Measurements from ENCODE around the gene DSCAM. TPM values are rescaled to one million over a fixed set of nuclear protein-coding genes. Genes with fewer than 3 reads are reported as not detected.

The DSCAM gene
- total RNA-seq, 2 donors from 2014 or later, result not detected

DNA sequence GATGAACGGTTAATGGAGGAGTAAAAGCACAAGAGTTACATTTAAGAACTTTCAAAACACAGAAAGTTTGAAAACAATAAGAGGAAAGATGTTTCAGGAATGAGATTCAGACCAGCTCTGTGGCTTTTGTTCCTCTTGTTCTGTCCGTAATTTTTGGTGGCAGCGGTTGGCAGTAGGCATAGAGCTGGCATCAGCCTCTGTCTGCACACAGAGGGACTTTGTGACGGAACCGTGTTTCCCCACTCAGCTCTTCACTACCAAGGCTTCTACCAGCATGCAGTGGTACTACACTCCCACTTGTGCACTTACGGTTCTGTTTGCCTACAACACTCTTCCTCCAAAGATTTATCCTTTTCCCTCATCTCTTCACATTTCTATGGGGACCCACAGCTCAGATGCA is 212.8 kb downstream of the DSCAM start:
- Mint-ChIP-seq H3K4me3 (no peak overlapping the region), H3K9me3 (peaks cover 3% of the 10 kb centered on the region), H3K27ac (no peak overlapping the region), H3K36me3 (no peaks in the 10 kb centered on the region), H3K4me1 (ENCODE audit: low read depth in 2 of 2) (no peaks in the 10 kb centered on the region), H3K27me3 (no peaks in the 10 kb centered on the region)
- ATAC-seq (no peak), DNase-seq (ENCODE audit: low spot score) (no peak)

DNA sequence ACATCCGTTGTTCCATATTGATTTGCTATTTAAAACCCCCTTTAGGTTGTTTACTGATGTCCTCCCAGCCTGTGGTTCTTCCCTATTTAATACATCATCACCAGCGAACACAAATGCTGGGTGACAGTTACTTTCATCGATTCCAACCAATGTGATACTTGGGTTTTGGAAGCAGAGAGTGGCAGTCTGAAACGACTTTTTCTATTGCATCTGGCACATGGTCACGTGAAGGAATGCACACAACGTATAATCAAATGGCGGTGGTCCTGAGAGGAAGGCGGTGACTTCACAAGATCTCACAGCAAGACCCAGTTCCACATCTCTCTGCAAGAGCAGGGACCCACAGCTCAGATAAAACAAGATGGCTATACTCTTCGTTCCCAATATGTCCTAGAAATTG is 213.9 kb downstream of the DSCAM start:
- no peaks in the 10 kb centered on the region for H3K36me3 Mint-ChIP-seq
- DNase-seq (ENCODE audit: low spot score), result no peak
- H3K27me3 Mint-ChIP-seq, result no peaks in the 10 kb centered on the region
- H3K4me3 Mint-ChIP-seq, result no peak overlapping the region
- no peaks in the 10 kb centered on the region for H3K4me1 Mint-ChIP-seq (ENCODE audit: low read depth in 2 of 2)
- H3K27ac Mint-ChIP-seq, result no peak overlapping the region
- no peak for ATAC-seq
- peaks cover 3% of the 10 kb centered on the region for H3K9me3 Mint-ChIP-seq

DNA sequence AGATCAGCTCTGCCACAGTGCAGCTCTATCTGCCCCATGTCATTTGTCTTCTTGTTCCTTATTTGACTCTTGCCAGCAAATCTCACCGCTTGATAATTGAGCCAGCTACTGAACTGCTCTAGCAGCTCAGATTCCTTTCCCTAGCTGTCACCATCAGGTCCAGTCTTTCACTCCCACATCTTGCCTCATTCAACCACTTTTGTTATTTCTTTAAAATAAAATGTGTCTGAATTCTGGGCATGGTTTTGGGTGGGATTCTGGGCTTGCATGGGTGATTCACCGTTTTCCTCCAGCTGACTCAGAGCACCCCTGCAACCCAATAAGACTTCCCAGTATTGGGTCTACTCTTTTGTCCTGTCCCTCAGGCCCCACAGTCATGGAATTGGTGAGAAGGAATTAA is 215.7 kb downstream of the DSCAM start:
- Mint-ChIP-seq H3K4me1 (ENCODE audit: low read depth in 2 of 2) (no peaks in the 10 kb centered on the region), H3K27ac (no peak overlapping the region), H3K4me3 (no peak overlapping the region), H3K27me3 (no peaks in the 10 kb centered on the region), H3K36me3 (peaks cover 5% of the 10 kb centered on the region), H3K9me3 (peaks cover 7% of the 10 kb centered on the region)
- ATAC-seq (no peak), DNase-seq (ENCODE audit: low spot score) (no peak)

DNA sequence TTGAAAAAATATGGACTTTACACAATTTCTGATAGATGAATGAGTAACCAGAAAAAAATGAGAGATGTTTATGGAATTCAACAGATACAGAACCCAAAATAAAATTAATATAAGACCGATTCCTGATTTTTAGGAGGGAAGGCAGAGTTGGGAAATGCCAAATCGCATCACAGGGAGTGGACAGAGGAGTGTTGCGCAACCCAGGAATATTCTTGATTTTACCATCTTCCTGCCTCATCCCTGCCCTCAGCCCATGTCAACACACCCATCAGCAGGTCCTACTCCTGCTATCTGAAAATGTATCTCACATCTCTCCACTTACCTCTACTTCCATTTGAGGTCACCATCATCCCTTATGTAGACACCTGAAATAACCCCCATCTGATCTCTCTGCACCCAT is 221.0 kb downstream of the DSCAM start:
- ATAC-seq (no peak), DNase-seq (ENCODE audit: low spot score) (no peak)
- Mint-ChIP-seq H3K27ac (no peak overlapping the region), H3K4me3 (no peak overlapping the region), H3K36me3 (peaks cover 5% of the 10 kb centered on the region), H3K27me3 (no peaks in the 10 kb centered on the region), H3K4me1 (ENCODE audit: low read depth in 2 of 2) (no peaks in the 10 kb centered on the region), H3K9me3 (peaks cover 8% of the 10 kb centered on the region)

DNA sequence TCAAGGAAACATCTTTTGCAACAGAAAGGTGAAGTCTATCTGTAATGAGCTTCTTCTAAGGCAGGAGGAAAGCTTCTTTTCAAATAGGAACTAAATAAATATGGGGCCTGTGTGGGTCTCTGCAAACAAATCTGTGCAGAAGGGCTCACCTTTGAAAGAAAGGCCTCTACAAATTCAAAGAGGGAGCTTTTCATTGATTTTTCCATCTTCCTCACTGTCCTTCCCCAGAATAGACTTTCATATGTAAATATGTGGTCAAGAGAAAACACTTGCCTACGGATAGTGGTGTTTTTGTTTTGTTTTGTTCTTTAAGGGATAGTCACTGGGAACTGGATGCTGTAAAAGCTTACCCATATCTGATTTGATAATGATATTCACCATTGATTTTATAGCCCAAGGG is 223.4 kb downstream of the DSCAM start:
- no peaks in the 10 kb centered on the region for H3K4me1 Mint-ChIP-seq (ENCODE audit: low read depth in 2 of 2)

DNA sequence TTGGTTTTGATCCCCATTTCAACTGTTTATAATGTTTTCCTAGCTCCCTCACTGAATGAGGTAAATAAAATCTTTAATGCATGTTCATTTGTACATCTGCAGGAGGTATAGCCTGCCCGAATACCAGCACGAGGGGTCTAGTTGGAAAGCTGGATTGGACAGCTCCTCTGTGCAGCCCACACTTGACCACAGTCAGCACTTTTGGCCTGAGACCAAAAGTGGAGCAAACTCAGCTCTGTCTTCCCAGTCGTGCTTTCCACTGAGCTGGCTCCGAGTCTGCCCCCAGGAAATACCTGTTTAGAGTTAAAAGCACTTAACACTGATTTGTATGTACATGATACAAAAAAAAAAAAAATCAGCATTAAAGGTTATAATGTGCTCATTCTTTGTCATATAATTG is 224.4 kb downstream of the DSCAM start:
- Mint-ChIP-seq H3K36me3 (peaks cover 5% of the 10 kb centered on the region), H3K9me3 (peaks cover 12% of the 10 kb centered on the region), H3K4me3 (no peak overlapping the region), H3K27ac (no peak overlapping the region), H3K4me1 (ENCODE audit: low read depth in 2 of 2) (no peaks in the 10 kb centered on the region), H3K27me3 (no peaks in the 10 kb centered on the region)
- ATAC-seq (no peak), DNase-seq (ENCODE audit: low spot score) (no peak)

More for the DNA sequence above, 223.4 kb downstream of the DSCAM start:
- Mint-ChIP-seq H3K27ac (no peak overlapping the region), H3K9me3 (peaks cover 8% of the 10 kb centered on the region), H3K36me3 (peaks cover 5% of the 10 kb centered on the region), H3K4me3 (no peak overlapping the region), H3K27me3 (no peaks in the 10 kb centered on the region)
- no peak for DNase-seq (ENCODE audit: low spot score)
- ATAC-seq, result no peak

DNA sequence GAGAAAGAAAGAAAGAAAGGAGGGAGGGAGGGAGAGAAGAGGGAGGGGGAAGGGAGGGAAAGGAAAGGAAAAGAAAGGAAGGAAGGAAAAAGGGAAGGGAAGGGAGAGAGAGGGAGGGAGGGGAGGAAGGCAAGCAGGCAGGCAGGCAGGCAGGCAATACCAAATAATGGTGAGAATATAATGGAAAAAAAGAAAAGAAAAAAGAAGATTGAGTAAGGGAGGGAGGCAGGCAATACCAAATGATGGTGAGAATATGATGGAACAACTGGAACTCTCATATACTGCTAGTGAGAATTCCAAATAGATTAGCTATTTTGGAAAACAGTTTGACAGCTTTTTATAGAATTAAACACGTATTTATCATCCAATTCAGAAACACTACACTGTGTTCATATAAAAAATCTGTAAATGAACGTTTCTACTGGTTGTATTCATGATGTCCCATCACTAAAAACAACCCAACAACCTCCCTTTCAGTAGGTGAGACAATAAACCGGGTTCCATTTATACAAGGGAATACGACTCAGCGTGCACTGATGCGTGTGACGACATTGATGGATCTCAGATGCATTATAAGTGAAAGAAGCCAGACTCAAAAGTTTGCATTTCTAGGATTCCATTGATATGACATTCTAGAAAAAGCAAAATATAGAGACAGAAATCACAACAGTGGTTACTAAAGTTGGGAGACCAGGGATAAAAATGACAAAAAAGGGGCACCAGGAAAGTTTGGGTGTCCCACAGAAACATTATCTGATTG is 226.4 kb downstream of the DSCAM start:
- no peak for ATAC-seq
- Mint-ChIP-seq H3K36me3 (no peaks in the 10 kb centered on the region), H3K4me3 (no peak overlapping the region), H3K4me1 (ENCODE audit: low read depth in 2 of 2) (no peaks in the 10 kb centered on the region), H3K27ac (no peak overlapping the region), H3K9me3 (peaks cover 7% of the 10 kb centered on the region), H3K27me3 (no peaks in the 10 kb centered on the region)
- no peak for DNase-seq (ENCODE audit: low spot score)

DNA sequence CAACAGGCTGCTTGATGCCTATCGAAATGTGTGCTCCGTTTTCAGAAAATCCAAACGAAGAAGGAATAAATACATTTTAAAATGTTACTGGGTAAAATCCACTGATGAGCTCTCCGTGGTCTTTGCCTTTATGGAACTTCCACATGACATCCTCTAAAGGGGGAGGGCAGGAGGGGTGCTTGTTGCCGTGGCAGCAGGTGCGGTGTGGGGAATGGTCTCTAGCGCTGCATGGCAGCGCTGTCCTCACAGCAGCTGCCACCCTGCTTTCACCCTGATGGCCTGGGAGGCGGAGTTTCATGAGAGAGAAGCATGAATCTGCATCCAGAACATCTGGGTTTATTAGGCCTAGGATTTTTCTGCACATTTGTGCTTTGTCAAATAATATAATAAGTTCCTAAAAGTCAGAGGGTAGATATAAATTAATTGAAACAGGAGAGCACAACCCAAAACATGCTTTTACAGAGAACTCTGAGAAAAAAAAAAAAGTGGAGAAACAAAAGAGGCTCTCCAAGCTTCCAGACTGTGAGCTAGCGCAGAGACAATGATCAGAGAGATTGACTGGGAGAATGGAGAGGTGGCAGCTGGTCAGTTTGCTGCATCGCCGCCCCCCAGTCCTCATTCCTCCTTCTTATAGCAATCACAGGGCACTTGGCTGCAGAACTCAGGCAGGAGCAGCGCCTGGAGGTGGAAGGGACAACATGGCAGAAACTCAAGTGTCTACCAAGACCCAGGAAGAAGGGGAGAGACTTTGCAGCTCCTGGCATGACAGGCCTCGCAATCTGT is 228.6 kb downstream of the DSCAM start:
- DNase-seq (ENCODE audit: low spot score) (no peak), ATAC-seq (no peak)
- H3K9me3 Mint-ChIP-seq, result peaks cover 7% of the 10 kb centered on the region
- no peak overlapping the region for H3K27ac Mint-ChIP-seq
- H3K27me3 Mint-ChIP-seq, result no peaks in the 10 kb centered on the region
- H3K4me1 Mint-ChIP-seq (ENCODE audit: low read depth in 2 of 2), result no peaks in the 10 kb centered on the region
- no peak overlapping the region for H3K4me3 Mint-ChIP-seq
- H3K36me3 Mint-ChIP-seq, result no peaks in the 10 kb centered on the region

DNA sequence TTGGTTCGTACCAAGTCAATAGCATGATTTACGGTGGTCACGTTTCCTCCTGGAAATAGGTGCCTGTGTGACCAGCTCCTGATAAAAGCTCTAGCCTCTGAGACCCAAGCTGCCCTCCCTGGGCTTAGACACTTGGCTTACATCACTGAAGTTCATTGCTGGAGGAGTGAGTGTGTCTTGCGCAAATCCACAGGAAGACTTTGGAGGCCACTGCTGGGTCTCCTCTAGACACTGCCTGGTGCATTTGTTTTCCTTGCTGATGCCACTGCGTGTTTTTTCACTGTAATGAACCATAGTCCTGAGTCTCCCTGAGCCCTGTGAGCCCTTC is 230.6 kb downstream of the DSCAM start:
- Mint-ChIP-seq H3K9me3 (peaks cover 7% of the 10 kb centered on the region), H3K27me3 (no peaks in the 10 kb centered on the region), H3K36me3 (no peaks in the 10 kb centered on the region), H3K4me3 (no peak overlapping the region), H3K27ac (no peak overlapping the region), H3K4me1 (ENCODE audit: low read depth in 2 of 2) (no peaks in the 10 kb centered on the region)
- ATAC-seq (no peak), DNase-seq (ENCODE audit: low spot score) (no peak)

DNA sequence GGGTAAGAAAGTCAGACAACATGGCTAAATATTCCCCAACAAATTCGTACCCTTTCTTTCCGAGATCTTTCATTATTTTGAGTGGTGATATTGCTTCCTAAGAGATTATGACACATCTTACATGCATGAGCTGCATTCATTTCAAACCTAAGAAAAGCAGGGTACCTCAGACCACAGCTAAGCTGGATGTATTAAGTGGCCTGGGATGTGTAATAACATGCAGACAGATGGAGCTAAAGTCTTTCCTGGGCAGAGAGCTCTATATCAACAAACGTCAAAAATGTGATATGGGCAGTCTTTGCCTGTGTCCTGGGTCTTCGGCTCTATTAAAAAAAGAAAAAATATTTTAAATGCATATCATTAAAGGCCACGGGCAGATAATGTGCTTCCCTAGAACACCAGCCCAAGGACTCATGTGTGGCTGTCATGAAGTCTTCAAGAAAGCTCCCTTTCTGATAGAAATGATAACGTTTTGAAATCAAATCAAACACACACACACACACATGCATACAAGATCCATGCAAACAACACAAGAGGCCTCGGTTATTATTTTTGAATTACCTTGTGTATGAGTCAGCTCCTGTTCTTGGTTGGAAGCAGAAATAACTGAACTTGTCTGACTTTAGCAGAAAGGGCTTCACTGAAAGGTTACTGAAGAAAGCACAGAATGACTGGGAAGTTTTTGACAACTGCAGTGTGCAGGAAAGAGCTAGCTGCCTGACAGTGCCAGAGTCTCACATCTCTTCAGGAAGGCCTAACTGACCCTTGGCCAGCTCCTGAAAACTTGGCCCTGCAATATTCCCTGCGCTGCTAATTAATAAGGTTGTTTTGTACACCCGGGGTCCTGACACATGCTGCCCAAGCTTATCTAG is 231.2 kb downstream of the DSCAM start:
- ATAC-seq (no peak), DNase-seq (ENCODE audit: low spot score) (no peak)
- Mint-ChIP-seq H3K9me3 (peaks cover 7% of the 10 kb centered on the region), H3K36me3 (no peaks in the 10 kb centered on the region), H3K27me3 (no peaks in the 10 kb centered on the region), H3K4me3 (no peak overlapping the region), H3K4me1 (ENCODE audit: low read depth in 2 of 2) (no peaks in the 10 kb centered on the region), H3K27ac (no peak overlapping the region)

DNA sequence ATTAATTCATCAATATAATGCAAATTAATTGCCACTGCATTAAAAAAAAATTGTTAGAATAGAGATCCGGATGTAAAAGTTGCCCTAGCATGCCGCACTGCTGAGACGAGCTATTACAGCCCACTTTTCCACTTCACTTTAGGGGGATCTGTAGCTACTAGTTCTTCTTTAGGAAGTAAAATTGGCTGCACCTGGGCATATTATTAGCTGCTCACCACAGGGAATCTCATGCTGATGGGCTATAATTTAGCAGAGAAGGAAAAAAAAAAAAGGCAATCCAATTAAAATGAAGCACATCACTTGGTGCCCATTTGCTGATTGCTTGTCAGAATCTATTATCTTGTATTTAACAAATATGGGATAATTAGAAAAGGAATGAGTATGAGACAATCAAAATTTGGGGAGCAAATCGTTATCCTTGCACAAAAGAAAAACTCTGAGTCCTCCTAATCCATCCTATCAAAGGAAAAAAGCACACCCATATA is 233.4 kb downstream of the DSCAM start:
- DNase-seq (ENCODE audit: low spot score), result no peak
- Mint-ChIP-seq H3K36me3 (peaks cover 5% of the 10 kb centered on the region), H3K4me3 (no peak overlapping the region), H3K27me3 (no peaks in the 10 kb centered on the region), H3K4me1 (ENCODE audit: low read depth in 2 of 2) (no peaks in the 10 kb centered on the region), H3K9me3 (peaks cover 9% of the 10 kb centered on the region), H3K27ac (no peak overlapping the region)
- no peak for ATAC-seq

DNA sequence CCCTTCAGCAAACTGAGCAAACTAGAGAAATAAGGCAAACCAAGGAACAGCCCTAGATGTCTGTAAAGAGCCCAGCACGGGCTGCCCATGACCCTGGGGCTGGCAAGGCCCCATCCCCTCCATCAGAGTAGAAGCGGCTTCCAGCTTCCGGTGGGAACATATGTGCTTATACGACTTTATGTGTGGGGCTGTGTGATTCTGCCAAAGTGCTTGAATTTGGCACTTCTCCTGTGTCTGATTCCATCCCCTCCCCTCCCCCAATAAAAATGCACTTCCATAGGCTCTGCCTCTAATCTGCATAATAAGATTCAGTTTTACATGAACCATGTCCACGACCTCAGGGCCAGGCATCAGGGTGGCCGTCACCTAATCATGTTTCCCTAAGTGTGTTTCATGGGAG is 236.6 kb downstream of the DSCAM start:
- DNase-seq (ENCODE audit: low spot score), result no peak
- Mint-ChIP-seq H3K27ac (no peak overlapping the region), H3K4me1 (ENCODE audit: low read depth in 2 of 2) (no peaks in the 10 kb centered on the region), H3K27me3 (no peaks in the 10 kb centered on the region), H3K9me3 (peaks cover 9% of the 10 kb centered on the region), H3K36me3 (peaks cover 5% of the 10 kb centered on the region), H3K4me3 (no peak overlapping the region)
- ATAC-seq, result no peak

DNA sequence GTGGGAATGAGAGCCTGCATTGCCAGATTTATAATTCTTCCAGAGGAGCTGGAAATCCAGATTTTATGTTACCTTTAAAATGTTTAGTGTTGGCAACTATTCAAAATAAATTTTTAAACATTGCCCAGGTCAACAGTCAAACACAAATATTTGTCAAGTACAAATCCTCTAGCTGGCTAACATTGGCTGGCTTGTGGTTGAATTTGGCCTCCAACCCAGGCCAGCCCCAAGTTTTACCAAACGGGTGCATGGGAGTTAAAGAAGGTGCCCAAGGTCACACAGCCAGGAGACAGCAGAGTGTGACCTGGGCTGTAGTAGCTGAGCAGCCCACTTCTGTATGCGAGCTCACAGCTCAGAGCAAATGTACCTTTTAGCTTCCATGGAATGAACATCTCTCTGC is 240.6 kb downstream of the DSCAM start:
- ATAC-seq (no peak), DNase-seq (ENCODE audit: low spot score) (no peak)
- Mint-ChIP-seq H3K4me1 (ENCODE audit: low read depth in 2 of 2) (no peaks in the 10 kb centered on the region), H3K27me3 (no peaks in the 10 kb centered on the region), H3K36me3 (peaks cover 5% of the 10 kb centered on the region), H3K27ac (no peak overlapping the region), H3K9me3 (peaks cover 14% of the 10 kb centered on the region), H3K4me3 (no peak overlapping the region)

DNA sequence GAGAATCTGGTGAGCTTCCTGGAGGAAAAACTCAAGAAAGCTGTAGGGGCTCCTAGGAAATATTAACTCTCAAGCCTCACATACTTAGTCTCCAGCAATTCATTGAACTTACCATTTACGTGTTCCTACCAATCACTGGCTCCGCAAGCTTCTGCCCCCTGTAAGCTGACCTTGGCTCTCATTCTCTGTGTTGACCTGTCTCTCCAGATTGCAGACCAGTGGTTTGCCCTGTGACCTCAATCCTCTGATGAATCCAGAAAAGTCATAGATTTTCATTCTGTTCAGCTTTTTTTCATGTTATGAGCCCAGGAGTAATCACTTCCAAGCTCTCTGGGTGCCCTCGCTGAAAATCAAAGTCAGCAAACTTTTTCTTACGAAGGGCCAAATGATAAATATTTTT is 241.9 kb downstream of the DSCAM start:
- Mint-ChIP-seq H3K4me3 (no peak overlapping the region), H3K36me3 (peaks cover 5% of the 10 kb centered on the region), H3K27ac (no peak overlapping the region), H3K27me3 (no peaks in the 10 kb centered on the region), H3K9me3 (peaks cover 18% of the 10 kb centered on the region), H3K4me1 (ENCODE audit: low read depth in 2 of 2) (no peaks in the 10 kb centered on the region)
- no peak for DNase-seq (ENCODE audit: low spot score)
- ATAC-seq, result no peak
